ENCODE data around the gene DPF3. TPM values are rescaled to one million over a fixed set of nuclear protein-coding genes. Genes with fewer than 3 reads are reported as not detected.

The DPF3 gene
- total RNA-seq, 1 donor from 2014 or later: 12.4 TPM

DNA sequence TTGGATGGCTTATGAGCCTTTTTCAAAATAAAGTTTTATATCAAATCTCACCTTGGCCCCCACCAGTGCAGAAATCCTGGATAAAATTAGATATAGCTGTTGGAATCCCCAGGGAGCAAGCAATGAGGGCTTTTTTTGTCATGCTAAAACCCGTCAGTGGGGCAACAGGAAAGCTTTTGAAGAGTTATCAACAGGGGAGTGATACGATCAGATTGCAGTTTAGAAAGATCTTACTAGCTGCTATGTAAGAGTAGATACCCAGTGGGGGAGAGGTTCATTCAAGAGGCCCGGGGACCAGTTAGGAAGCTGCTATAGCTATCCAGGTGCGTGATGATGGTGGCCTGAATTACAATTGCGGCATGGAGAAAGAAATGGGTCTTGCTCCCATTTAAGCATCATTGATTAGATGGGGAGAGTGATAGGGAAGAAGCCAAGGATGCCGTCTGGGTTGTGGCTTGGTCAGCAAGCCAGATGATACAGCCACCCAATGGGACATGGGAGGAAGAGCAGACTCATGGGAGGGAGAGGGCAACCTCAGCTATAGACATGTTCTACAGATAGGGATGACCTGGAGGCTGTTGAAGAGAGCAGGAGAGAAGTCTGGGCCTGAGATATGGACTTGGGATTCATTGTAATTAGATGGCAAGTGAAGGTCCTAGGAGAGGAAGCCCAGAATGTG is 272.4 kb downstream of the DPF3 start:
- intact Hi-C loops (cut with micrococcal nuclease): no loop called here

DNA sequence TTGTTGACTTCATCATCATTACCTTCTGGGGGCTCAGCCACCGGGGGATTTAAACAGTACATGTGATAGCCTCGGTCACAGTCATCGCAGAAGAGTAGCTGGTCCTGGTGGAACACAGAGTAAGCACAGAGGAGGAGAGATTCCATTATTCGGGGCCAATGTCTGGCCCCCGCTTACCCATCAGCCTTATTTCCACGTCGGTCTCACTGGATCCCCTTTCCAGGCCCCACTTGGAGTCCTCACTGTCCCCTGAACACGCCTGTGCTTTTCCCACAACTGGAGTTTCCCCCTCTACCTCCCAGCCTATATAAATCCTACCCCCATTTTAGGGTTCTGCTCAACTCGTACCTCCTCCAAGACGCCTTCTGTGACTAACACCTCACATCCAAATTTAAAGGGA is 274.0 kb downstream of the DPF3 start:
- intact Hi-C loops (cut with micrococcal nuclease): no loop called here

DNA sequence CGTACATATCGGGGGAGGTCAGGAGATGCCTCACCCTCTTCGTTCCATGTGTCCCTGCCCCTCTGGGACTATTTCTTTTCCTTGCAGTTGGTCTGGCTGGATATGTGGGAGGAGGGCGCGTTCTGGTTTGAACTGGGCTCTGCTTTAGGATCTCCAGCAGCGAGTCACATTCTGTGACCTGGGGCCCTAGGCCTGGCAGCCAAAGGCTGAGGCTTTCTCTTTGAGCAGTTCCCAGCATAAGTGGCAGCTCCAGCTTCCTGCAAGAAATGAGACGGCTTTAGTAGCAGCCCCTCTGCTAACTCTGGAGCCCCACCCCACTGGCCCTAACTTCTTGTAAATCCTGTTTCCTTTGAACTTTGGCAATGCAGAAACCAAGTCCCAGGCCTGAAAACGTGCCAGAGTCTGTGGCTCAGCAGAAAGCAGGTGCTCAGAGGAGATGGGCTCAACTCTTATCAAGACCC is 274.8 kb downstream of the DPF3 start:
- intact Hi-C loops (cut with micrococcal nuclease): no loop called here

DNA sequence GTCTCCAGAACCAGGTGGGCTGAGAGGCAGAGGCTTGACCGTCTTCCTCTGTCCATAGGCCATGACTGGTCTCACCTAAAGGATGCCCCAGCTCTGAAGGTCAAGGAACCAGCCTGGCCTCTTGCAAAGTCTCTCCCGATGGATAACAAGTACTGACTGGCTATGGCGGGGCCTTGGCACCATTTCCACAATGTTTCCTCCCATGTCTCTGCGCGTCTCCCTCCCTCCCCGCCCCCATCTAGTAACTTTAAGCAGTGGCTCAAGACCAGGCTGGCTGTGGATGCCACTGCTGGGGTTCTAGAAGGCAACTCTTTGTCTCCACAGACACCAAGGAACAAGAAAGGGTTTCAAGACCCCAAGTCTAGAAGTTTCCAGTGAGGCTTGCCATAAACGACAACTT is 275.5 kb downstream of the DPF3 start:
- intact Hi-C loops (cut with micrococcal nuclease): no loop called here

DNA sequence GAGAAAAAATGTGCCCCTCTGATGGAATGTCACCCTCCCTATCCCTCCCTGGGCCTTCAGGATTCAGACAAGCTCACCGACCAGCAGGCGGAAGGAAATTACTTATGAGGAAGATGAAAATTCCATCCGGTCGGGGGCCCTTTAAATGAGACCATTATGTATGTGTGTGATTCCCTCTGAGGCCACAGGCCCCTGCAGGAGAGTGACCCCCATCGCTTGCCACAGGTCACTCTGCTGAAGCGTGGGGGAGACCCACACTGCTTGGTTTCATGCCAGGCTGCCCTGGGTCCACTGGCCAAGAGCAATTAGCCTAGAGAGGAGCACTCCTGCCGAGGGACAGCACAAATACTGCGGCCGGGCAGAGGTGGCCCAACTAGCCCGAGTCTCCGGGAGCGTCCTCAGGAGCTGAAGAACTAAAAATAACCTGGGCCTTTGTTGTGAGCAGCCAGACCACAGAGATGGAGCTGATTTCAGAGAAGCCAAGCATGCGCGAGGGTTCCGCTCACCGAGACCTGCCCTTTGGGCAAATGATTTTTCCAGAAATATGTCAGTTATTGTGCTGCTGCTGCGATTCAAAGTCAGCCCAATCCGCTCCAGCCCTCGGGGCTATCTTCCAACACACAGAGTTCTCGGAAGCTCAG is 276.4 kb downstream of the DPF3 start:
- intact Hi-C loops (cut with micrococcal nuclease): no loop called here

DNA sequence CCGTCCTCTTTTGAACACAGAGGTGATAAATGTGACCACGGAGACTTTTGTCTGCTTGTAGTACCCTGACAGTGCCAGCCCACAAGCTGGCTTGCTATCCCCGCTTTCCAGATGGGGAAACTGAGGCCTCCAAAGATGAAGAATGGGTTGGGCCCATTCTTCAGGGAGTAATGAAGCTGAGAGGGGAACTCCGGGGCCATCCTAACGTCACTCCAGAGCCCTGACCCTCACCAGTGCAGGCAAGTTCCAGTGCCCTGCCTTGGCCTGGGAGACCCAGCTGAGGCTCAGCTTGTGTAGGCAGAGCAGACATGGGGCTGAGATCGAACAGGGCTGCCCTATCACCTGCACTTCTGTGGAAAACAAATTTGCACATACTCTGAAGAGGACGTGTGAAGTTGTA is 277.1 kb downstream of the DPF3 start:
- intact Hi-C loops (cut with micrococcal nuclease): no loop called here

DNA sequence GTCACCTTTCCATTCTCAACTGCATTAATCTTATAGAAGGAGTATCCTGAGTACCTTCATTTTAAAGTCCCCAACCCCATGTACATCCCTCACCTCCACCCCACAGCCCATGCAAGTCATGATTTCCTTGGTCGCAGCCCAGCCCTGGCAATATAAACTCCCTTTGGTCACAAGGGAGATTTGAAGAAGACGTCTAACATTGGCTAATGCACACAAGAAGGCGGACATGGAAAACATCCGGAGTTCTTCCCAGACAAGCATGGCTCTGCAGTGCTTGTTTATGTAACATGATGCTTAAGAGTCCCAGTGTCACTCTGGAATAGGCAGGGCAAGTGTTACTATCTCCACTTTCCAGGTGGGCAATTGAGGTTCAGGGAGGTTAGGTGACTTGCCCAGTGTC is 277.6 kb downstream of the DPF3 start:
- intact Hi-C loops (cut with micrococcal nuclease): no loop called here

DNA sequence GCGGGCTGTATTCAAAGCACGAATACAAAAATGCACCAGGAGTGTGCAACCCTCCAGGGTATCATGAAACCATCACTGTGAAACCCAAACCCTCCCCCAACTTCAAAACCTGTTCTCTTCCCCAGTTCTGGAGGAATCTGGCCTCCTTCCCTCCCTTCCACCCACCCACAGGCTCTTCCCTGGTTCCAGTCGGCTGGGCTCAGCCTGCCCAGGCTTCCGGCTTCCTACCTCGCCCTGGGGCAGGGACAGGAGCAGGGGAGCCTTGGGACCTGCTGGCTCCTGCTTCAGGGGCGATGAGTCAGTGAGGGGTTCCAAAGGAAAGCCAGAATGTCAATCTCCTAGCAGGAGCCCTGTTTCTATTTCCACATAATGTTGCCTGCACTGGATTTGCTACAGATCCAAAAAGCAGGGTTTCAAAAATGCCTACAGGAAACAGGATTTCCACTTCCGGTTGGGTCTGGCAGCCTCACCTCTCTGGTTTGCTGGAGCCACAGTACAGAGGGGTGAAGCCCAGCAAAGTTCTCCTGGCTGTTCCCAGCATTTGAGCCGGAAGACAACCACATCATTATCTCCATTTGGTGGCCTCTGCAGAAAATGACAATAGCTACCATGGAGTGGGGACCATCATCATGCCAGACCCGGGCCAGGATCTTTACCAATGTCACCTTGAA is 278.3 kb downstream of the DPF3 start:
- intact Hi-C loops (cut with micrococcal nuclease): no loop called here

DNA sequence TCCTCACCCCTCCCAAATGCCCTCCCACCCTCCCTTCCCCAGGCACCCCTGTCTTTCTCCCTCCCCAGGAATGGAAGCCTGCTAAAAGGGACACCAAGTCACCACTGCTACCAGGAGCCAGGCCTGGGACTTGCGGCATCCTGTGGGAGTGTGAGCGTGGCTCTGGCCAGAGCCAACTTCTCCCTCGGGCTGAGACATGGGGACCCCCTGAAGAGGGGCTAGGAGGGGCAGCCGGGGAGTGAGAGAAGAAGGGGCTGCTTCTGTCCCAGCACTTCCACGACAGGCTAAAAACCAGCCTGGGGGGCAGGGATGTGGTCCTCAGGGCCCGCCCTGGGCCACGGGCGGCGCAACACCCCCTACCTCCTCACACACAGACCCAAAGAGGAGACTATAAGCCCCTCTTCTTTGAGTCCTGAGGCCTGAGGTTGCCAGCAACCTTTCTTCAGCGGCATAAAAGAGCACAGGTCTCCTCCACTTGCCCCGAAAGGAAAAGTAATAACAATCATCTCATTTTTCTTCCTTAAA is 278.9 kb downstream of the DPF3 start:
- intact Hi-C loops (cut with micrococcal nuclease): no loop called here

DNA sequence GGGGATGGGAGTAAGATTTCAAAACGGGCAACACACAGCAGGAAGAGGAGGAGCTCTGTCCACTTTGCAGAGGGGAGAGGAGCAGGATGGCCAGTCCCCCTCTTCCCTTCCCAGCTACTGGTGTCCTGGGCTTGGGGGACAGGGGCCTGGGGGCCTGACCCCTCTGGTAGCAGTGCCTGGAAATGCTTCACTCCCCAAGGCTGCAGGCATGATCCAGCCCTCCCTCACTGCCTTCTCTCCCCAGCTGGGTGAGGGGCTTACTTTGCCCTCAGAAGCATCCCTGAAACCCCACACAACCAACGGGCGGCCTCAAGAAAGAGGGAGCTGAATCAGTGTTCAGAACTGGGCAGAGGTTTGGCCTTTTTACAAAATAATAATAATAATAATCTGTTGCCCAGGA is 279.5 kb downstream of the DPF3 start:
- intact Hi-C loops (cut with micrococcal nuclease): no loop called here

DNA sequence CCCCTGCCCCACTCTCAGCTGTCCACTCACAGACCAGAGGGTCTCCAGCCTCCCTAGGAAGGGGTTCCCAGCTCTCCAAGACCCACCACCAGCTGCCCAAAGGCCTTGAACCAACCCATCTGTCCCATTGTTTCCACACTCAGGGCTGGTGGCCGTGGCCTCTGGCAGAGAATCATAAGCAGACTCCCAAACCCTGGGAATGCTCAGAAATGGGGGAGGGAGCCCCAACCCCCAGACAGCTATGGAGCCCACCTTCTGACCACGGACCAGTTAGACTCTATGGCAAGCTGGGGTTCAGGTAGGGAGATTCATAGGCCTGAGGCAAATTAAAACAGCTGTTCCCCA is 280.0 kb downstream of the DPF3 start:
- intact Hi-C loops (cut with micrococcal nuclease): no loop called here

DNA sequence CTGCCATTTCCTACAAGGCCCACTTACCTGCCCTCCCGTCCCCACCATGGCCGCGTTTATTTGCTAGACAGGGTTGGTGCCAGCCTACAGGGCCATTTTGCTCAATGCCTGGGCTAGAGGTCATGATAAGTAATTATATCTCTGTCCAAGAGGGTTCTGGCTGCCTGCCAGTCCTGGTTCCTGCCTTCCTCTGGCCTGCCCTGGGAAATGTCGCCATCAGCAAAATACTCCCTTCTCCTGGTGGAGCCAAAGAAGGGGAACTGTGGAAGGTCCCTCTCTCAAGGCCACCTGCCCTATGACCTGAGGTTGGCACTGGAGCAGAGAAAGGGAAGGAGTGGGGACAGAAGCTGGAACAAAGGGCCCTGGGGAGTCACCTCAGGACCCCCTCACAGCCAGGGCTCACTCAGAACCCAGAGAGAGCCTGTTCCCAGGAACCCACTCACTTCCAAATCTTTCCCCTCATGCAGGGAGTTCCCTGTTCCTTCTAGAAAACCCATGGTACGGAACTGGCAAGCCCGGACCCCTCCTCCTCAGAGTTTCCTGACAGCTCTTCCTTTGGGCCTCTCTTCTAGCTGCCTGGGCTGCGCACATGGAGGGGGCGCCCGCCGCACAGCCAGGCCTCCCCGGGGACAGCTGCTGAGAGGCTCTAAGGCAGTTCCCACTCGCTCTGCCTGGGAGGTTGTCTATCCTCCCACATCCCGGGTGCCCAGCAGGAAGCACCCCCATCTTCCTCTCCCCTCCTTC is 280.5 kb downstream of the DPF3 start:
- intact Hi-C loops (cut with micrococcal nuclease): no loop called here

DNA sequence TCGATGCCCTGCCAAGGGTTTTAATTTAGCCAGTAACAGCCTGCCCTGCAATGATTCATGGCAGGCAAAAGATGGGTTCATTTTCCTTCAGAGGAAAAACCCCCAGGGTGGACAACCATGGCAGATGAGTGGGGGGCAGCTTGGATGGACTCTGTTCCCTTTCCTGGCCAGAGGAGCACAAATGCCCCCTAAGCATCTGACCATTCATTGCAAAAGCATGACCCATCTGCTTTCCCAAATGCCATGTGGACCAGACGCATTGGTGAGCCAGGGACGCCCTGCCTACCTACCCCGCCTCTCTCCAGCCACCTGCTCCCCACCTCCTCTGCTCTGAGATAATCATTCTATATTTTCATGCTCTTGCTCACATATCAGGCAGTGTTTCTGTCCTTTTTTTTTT is 281.9 kb downstream of the DPF3 start:
- intact Hi-C loops (cut with micrococcal nuclease): no loop called here

DNA sequence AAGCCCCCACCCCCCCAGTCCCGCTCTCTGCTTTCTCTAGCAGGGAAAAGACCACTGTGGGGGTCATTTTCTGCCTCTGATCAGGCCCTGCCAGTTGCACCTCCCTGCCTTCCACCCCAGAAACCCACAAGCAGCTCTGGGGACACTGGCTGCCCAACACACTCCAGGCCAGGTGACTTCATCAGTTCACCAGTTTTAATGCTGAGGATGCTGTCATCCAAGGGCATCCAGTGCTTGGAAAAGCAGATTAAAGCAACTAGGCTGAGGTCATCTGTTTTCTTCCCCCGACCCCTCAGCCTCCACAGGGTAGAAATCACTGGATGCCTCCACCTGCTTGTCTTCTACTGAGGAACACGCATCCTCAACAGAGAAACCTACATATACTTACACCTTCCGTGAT is 282.4 kb downstream of the DPF3 start:
- intact Hi-C loops (cut with micrococcal nuclease): no loop called here

DNA sequence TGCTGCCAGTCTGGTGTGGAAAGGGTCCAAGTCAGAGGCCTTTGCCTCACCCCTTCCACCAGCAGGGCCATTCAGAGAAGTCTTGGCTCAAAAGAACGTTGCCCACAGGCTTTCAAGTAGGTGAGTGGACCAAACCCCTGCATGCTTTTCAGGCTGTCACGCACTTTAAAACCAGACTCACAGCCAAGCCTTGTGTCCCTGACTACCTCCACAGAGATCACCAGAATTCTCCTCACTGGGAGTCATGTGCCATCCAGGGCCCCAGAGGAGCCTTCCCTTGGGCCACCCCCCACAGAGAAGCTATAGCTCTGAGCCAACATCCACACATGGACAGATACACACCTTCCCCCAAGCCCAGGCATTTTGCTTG is 283.1 kb downstream of the DPF3 start:
- intact Hi-C loops (cut with micrococcal nuclease): no loop called here

DNA sequence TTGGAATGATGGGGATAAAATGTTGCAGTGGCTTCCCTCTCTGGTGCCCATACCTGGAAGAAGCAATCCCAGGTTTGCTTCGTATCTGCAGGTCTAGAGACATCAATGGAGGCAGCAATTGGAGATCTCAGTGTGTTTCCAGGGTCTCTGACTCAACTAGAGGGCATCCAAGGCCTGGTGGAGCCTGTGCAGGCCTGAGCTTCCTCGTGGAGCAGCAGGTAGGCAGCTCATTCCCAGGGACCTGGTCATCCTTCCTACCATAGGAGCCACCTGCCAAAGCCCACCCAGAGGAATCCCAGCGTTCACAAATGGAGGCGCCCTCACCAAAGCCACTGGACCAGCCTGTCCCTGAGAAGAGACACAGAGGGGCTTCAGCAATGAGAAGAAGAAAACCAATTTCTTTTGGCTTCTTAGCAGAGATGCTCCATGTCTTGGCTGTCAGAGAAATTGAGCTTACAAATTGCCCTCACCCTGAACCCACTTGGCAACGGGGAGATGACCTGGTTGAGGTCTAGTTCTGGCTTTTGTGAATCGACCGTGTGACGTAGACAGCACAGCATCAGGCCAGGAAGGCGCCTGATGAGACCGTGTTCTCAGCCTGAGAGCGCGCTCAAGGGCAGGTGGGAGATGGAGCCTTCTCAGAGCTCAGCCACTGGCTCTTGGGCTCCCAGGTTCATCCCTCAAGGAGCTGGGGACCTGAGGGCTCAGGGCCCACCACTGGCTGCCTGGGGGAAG is 283.6 kb downstream of the DPF3 start:
- intact Hi-C loops (cut with micrococcal nuclease): no loop called here

DNA sequence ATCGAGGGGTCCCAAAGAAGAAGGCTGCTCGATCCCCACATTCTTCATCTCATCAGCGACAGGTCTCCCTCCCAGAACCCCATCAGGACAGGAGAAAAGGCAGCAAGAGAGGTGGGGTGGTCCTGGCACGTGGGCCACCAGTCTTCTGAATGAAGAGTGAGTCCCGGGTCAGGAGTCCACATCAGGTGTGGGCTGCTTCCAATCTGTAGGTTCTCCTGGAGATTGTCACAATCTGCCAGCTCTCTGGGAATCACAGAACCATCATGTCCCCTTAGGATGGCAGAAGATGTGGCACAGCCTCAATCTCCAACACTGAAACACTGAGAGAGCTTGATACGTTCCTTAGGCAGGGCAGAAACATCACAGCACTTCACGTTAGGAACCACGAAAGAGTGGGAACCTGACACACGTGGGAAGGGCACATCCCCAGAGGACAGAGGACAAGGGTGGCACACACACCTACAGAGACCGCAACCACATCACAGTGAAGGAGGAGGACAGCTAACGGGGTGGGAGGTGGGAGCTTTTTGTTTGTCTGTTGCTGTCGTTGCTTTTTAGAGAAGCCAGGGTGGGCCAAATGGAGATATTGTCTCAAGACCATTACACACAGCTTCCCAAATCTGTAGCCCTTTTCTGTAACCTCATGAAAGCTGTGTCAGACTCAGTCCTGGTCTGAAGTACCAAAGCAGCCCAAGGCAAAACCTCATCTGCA is 284.5 kb downstream of the DPF3 start:
- intact Hi-C loops (cut with micrococcal nuclease): no loop called here

DNA sequence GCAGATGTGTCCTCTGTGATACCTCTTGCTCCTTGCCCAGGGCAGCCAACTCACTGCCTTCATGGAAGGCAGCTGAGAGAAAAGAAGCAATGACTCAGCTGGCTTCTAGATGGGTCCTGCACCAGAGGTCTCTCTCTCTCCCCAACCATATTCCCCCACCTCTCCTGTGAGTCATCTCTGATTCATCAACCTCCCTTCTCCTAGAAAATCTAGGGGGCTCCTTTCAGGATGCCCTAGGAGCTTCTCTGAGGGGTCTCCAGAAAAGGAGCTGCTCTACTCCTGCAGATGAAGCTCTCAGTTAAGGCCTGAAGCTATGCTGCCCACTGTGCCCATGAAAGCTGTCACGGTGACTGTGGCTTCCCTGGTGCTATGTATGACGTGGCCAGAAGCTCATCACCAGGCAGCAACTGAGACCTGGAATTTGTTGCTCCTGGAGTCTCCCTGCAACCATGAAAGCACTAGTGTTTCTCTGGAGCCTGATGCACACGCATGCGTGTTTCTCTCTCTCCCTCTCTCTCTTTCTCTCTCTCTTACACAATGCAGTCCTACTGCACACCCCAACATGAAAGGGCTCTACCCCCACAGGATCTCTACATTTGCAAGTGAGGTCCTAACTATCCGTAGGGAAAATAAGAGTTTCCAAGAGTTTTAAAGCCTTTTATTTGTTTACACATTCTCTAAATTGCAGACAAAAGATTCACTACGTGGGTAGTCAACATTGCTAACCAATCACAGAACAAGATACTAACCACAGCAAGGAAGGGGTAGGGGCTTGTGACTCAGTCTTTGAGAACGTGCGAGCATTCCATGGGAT is 285.3 kb downstream of the DPF3 start:
- intact Hi-C loops (cut with micrococcal nuclease): no loop called here

DNA sequence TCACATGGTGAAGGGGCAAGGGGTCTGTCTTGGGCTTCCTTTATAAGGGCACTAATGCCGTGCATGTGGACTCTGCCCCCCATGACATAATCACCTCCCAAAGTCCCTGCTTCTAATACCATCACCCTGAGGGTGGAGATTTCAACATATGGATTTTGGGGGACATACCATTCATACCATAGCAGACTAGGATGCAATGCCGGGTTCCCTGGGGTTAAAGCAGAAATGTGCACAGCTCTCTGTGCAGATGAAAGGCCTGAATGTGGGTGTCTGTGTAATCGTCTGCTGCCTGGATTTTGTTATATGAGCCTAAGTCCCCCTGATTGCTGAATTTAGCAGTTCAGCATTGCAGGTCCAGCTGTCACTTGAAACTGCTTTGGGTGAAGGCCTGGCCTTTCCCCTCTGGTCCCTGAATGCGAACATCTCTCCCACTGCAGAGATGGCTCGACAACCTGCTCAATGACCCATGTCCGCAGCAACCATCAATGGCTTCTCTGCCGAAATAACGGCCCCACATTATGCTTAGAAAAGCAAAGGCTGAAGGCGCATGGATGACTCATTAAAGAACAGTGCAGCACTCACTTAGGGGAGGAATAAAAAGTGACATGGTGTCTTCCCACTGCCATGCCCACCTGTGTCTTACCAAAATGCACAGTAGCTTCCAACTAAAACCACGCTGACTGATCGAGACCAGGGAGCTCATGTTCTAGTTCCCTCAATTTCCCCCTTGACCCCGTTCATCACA is 286.3 kb downstream of the DPF3 start:
- intact Hi-C loops (cut with micrococcal nuclease): no loop called here

Measured in T-helper 1 cell treated with Interleukin-12 subunit alpha and Interleukin-12 subunit beta and Interleukin-4 antibody, amounts not matched to agents 30 ng/mL and 1 ng/mL, for 36 hours (primary cell).